ENCODE measurements around the gene MSANTD1.

Gene MSANTD1

DNA sequence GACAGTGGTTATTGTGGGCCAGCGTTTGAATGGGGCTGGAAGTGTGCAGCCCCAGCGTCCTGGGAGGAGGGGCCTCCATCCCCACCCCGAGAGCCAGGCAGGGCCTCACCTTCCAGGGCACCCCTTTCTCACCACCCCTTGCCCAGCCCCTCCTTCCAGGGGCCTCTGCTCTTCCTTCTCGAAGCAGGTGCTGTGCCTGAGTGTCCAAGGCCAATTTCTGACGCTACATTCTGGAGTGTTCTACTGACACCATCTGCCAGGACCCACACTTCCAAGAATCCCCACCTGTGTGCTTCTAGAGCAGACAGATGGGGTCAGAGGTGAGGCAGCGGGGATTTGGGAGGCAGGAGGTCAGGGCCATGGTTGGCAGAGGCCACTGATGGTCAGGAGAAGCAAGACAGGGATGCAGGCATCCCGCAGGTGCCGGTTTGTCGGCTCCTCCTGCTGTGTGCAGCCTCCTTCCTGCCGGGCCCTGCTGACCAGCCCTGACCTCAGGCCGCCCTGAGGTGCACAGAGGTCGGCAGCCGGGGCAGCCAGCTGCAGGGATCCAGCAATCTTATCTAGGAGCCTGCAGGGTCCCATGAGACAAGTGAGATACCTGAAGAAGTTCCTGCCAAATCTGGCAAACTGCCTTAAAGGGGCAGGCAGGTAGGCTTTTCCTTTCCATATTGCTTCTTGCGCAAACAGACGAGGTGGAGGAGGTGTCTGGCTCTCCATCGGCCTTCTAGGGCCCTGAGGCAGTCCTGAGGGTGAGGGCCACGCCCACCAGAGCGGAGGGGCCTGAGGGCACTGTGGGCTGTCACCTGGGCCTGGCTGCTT lies 18.8 kb downstream of the MSANTD1 start:
- no peak for DNase-seq

DNA sequence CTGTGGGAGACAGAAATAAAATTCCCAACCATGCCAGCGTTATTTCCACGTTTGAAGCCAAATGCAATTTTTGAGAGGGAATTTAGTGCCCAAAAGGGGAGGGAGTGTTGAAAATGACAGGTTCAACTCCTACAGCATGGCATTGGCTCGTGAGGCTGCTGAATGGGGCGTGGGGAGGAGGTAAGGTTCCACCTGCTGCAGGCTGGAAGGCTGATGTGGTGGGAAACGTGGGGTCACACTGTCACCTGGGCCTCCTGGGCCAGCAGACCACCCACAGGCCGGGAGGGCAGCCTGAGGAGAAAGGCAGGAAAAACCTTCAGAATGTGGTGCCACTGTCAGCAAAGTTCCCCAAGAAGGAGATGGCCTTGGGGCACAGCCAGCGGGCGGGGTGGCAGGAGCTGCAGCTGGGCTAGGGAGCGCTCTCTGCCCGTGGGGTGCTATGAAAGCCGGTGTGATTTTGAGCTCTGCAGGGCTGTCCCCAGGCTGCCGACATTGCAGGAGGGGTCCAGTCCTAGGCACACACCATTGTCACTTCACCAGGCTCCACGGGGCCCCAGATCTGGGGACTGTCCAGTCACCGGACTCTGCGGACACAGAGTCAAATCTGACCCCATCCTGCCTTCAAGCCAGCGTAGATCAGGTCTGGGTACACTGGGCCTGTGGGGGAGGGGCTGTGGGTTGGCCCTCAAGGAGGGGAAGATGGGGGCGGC lies 19.6 kb downstream of the MSANTD1 start:
- no peak for DNase-seq

DNA sequence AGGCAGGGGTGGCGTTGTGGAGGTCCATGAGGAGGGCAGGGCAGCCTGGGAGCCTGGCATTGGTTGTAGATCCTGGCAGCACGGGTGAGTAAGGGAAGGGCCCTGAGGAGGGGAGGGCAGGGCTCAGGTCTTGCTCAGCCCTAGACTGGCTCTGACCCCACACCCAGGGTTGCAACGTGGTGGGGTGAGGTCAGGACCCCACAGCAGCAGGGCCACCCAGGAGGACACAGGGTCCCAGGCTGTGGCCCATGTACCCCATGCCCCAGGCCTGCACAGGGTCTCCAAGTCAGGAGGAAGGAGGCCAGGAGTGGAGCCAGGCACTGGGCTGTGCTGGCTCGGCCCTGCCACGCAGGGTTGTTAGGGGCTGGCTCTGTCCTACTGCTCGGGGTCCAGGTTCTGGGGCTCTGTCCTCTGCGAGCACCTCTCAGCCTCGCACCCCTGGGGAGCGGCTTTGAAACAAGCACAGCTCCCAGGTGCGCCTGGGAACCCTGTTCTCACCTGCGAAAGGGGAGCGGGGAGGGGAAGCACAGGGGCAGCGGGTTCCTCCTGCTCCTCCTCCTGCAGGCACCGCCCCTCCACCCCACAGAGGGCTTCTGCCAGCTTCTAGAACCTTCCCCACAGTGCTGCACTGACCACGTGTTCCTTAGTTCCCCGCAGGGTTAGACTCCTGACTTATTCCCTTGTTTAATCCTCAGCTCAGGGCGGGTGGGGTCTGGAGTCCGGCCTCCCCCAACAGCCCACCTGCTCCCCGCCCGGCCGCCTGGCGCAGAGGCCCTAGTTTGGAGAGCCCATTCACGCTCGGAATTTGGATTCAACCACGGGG lies 20.4 kb downstream of the MSANTD1 start:
- DNase-seq = no peak

DNA sequence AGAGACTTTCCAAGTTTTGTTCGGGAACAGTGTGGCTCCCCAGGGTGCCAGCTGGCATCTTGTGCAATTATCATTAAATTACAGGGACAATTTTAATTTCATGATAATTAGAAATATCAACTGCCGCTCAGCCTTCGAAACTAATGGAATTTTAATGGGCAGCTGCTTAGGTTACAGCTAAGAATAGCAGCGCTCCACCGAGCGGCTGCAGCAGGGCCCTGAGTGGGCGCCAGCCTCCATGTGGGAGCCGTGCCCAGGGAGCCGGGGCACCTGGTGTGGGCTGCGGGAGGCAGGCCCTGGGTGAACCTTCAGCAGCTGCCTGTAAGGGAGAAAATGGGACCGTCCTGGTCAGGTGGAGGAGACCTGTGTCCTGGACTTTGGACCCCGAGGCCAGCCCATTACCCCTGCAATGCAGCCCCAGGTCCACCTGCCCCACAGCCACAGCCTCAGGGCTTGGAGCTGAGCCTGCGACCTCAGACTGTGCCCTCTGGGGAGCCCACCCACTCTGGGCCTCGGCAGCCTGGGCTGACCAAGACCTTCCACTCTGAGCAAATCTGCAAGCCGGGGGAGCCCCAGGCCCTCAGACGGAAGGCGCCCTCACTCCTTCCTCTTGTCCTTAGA lies 21.1 kb downstream of the MSANTD1 start:
- DNase-seq = no peak

DNA sequence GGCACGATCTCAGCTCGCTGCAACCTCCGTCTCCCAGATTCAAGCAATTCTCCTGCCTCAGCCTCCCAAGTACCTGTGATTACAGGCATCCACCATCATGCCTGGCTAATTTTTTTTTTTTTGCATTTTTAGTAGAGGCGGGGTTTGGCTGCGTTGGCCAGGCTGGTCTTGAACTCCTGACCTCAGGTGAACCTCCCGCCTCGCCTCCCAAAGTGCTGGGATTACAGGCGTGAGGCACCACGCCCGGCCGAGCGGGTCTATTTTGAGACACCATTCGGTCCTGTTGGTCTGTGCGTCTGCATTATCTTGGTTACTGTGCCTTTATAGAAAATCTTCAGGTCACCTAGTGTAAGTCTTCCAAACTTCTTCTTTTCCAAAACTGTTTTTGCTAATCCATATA lies 22.2 kb downstream of the MSANTD1 start:
- DNase-seq = no peak

DNA sequence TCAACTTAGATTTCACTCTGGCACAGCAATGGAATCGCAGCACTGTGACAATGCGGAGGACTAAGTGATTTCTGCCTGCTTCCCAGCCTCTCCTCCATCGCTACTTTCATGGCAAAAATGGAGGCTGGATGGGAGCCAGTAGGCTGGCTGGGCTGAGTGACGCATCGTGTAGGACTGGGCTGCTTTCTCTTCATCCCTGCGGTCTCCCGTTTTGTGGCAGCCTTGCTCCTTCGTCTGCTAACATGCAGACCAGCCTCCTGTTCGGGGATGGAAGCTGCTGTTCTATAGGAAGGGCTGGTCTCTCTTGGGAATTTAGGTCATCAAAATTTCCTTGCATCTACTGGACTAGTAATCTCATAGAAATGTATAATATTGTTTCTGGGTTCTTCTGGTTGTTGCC lies 28.0 kb downstream of the MSANTD1 start:
- DNase-seq = no peak

DNA sequence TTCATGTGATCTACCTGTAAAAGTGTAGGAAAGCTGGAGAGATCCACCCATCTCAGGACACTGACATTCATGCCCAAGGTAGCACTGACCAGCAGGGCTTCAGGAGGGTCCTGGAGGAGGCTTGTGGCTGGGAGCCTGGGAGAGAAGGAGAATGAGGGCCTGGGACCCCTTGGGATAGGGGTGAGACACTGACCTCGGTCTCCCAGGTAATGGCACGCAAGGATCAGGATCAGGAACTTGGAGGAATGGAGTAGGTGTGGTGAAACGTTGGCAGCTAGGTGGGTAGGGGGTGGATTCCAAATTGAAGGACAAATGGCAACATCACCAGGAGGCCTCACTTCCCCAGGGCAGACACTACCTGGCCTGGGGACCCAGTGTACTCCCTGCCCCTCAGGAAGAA lies 31.5 kb downstream of the MSANTD1 start:
- no peak for DNase-seq

DNA sequence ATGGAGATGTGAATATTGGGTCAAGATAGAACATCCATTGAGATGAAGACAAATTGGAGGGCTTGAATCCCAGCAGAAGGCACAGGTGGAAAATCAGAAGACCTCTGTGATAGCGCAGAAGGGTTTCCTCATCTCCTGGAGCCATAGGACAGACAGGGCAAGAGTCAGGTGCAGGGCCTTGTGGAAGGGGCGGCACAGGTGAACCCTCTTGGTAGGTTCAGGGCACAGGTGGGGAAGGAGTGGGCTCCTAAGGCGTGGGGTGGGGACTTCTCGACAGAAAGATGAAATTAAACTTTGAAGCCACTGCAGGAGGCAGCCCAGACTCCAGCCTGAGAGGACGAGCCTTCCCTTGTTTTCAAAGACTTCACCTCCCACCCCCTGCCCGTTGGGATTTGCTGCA lies 34.5 kb downstream of the MSANTD1 start:
- no peak for DNase-seq

DNA sequence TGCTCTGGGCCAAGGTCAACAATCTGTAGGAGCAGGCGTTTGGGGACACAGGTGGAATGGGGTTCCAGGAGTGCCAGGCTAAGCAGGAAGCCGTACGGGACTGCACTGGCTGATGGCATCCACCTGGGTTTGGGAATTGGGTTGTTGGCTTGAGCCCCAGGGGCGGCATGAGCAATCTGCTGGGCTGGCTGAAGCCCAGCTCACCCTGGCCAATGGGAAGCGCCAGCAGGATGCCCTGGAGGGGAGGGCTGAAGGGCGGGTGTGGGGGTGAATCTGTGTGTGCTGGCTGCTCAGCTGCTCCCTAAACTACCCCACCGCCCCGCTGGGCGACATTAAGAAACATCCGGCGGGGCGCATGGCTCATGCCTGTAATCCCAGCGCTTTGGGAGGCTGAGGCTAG lies 35.0 kb downstream of the MSANTD1 start:
- no peak for DNase-seq

DNA sequence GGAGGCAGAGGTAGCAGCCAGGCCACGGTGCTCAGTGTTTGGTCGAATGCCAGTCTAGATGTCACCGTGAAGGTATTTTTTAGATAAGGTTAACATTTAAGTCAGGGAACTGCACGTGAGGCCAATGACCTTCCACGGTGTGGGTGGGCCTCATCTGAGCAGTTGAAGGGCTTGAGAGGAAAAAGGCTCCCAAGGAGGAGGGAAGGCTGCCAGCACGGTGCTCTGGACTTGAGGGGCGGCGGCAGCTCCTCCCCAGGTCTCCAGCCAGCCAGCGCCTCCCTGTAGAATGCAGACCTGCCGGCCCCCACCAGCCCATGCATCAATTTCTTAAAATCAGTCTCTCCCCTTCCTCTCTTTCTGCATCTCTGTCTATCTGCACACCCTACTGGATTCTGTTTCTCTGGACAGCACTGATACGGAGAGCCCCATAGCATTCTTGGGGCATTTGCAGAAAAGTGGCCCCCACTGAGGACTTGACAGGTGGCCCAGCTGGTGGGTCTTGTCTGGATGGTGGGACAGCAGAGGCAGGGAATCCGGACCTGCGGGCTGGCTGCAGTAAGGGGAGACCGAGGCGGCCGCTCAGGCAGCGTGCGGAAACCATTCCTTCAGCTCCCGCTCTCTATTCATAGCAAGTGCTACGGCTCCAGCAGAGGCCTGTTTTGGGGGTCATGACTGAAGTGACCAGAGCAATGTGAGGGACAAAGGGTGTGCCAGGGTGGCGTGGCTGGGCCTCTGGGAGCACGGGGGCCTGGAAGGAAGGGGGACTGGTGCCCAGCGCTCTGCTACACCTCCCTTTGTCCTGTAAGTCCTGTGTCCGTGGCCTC lies 36.0 kb downstream of the MSANTD1 start:
- no peak for DNase-seq

DNA sequence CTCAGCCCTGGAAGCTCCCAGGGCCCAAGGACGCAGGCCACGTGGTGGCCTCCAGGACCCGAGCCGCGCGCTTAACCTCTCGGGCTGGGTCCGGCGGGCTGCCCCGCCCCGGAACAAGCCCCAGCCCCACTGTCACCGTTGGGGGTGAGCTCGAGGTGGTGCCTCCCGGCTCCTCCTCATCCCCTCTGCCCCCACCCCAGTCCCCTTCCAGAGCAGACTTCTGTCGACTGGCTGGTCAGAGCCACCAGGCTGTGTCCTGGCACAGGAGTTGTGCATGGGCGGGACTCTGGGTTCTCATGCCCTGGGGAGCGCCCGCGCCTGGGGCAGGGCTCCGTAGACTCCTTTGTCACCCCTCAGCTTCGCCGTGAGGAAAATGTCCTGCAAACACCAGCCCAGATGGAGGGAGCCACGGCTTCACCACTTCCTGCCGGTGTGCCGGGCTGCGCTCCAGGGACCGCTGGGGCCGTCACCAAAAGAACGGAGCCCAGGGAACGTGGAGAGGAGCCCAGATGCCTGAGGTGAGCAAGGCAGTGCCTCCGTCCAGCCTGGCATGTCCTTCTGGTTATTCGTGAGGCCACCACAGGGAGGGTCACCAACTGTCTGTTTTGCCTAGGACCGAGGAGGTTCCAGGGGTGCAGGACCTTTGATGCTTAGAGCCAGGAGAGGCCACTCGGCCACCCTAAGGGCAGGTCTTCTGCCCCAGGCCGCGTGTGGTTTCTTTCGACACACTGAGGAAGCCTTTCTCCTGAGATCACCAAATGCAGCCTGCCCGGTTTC lies 36.8 kb downstream of the MSANTD1 start:
- DNase-seq = no peak

DNA sequence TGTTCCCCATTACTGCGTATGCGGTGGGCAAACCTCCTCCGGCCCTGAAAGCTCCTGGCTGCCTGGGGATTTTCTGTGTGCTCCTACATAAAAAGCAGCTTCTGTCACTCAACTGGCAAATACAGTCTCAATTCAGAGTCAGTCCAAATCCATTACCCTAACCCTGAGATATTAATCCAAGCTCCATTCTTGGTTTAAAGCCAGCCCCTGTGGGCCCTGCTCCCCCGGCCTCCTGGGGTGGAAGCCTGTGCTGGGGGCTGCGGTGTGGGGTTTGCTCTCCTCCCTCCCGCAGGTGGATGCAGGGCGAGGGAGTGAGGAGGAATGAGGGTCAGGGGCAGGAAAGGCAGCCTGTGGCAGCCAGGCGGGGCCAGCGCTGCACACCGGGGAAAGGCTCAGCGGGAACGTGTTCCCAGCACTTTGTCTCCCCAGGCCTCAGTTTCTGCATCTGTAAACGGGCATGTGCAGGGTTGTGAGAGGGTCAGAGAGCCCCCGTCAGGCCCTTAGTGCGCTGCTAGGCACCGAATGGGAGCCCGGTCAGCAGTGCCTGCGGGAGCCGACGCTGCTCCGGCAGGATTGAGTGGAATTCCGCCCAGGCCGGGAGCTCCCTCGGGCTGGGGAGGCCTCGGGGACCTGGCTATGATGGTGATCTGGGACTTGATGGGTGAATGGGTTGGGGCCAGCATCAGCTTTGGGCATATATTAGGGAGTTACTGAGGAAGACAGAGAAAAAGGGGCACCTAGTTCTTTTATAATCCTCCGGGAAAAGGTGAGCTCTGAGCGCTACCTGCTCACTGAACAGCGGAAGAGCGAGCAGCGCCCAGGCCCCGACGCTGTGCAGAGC lies 37.6 kb downstream of the MSANTD1 start:
- DNase-seq = no peak

DNA sequence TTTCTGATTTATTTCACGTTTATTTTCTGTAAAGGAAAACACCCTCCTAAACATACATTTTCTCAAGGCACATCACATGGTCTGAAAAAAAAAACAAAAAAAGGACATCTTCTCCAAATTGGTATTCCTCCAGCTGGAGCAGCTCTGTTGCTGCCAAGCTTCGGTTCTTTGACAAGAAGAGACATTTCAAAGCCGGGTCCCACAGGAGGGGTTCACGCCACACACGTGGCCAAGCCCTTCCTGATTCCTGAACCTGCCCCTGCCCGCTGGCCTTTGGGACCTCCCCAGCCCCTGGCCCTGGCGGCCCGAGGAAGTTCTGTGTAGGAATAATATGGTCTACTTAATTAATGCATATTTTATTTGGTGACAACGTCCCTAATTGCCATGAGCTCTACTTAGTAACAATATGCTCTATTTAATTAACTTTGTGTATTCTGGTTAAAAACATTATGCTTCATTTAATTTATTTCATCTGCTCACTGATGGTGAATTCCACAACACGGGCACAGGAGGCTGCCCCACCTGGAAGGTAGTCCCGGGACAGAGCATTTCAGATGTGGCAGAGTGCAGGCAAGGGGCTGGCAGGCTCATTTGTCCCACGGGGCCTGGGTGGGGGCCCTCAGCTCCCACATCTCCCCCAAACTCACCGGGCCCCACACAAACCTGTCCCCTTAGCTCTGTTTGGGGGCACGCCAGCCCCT lies 38.5 kb downstream of the MSANTD1 start:
- DNase-seq = no peak

DNA sequence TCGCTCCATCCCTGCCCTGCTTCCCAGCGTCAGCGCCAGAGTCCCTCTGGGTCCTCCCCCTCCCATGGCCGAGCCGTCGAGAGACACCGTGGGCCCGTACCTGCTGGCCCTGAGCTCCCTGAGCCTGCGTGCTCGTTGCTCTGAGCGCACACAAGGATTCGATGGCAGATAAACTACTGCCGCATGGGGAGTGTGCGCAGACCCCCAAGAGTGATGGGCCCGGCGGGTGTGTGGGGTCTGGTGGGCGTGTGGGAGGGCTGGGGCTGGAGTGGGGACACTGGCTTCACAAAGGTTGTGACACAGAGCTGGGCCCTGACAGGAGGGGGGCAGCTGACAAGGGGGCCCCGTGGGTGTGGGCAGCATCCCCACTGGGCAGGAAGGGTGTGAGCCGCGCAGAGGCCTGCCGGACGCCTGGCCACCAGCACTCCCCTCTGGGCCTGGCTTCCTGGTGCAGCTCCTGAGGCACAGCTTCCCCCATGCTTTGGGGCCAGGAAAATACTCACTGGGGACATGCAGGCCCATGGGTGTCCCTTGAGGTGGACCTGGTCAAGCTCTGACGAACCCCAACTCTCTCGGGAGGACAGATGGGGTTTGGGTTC lies 39.1 kb downstream of the MSANTD1 start:
- DNase-seq = no peak

DNA sequence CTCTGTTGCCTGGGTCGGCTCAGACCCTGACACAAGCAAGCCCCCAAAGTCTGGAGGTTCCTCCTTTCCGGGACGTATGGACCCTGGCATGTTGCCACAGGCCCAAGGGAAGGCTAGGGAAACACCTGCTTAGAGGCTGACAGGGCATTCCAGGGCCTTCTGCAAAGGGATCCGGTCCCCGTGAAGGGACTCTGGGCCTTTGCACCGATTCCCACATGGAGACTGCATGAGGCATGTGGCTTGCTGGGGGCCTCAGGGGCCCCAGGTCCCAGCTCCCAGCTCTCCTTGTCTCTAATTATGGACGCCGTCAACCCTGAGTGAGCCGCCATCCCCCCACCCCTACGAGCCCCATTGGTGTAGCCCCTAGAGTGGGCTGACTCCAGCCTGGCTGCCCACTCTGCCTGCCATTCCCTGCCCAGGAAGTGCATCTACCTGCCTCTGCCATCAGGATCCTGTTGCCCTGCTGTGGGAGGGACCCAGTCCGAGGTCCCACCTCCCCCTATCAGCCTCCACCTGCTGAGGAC lies 39.7 kb downstream of the MSANTD1 start:
- DNase-seq = no peak

DNA sequence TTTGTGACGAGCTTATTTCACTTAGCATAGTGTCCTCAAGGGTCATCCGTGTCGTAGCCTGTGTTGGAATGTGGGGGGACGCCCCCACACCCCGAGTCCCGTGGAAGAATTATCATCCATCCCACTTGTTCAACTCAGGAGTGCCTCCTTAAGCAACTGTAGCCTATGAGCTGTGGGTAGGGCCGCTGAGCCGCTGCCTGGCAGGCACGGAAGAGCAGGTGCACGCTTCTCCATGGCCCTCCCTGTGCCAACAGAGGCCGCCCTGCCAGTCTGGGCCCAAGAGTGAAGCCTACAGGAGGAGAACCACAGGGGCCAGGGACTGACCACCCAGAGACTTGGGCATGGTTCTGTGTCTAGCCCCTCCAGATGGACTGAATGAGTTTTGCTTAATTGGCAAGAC lies 41.5 kb downstream of the MSANTD1 start:
- DNase-seq = no peak

DNA sequence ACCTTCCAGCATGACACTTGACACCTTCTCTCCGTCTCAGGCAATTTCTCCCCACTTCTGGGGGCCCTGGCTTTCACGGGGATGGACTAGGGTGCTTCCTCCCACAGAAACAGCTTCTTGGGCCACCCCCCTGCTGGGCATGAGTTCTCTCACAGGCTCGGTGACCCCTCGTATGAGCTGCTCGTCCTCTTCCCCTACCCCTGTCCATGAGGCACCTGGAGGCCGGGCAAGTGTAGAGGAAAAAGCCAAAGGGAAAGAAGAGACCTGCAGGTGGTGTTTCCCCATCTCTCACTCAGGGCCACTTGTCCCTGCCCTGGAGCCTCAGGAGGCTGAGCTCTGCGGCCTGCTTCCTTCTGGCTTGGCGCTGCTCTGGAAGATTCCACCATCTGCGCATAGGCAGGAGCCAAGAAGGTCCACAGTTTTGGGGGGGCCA lies 41.9 kb downstream of the MSANTD1 start:
- no peak for DNase-seq

DNA sequence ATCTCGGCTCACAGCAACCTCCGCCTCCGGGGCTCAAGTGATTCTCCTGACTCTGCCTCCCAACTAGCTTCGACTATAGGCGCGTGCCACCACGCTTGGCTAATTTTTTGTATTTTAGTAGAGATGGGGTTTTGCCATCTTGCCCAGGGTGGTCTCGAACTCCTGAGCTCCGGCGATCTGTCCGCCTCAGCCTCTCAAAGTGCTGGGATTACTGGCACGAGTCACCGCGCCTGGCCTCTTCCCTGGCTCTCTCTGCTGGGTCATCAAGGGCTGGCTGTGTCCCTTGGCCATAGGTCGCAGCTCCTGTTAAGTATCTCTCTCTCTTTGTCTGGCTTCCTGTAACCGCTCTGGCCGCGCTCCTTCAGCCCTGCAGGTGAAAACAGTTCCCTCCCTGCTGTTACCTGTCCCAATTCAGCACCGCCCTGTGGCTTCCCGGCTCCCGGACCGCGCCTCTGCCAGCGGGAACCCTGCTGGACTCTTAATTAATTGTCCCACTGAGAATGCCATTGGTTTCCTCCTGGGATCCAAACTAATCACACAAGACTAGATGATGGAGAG lies 42.5 kb downstream of the MSANTD1 start:
- DNase-seq = peak; percentile 48
